GM12864 (cell line): ENCODE measurements around the gene ITGB6.

Experiments used
- DNase-seq: peaks from one replicate; pipeline ENCODE4 v3.0.0-alpha.2; 2011; ENCODE audit warnings: low read depth
- H3K4me3 ChIP-seq: 2 replicates; pipeline ENCODE4 v1.5.1; 2011; ENCODE audit warnings: mild to moderate bottlenecking, low read depth, low read length, control low read depth
- TF ChIP-seq, protein P1 (sequence below): IDR thresholded peaks from 2 replicates; pipeline ENCODE4 v1.5.1; 2011; ENCODE audit warnings: low read depth, mild to moderate bottlenecking, moderate library complexity, low read length, control low read depth, inconsistent platforms; ENCODE audit errors: missing control alignments

Gene ITGB6

GRCh38 chr2:160054984-160055725 is 144.9 kb downstream of the ITGB6 start:
- TF ChIP-seq, protein P1, sequence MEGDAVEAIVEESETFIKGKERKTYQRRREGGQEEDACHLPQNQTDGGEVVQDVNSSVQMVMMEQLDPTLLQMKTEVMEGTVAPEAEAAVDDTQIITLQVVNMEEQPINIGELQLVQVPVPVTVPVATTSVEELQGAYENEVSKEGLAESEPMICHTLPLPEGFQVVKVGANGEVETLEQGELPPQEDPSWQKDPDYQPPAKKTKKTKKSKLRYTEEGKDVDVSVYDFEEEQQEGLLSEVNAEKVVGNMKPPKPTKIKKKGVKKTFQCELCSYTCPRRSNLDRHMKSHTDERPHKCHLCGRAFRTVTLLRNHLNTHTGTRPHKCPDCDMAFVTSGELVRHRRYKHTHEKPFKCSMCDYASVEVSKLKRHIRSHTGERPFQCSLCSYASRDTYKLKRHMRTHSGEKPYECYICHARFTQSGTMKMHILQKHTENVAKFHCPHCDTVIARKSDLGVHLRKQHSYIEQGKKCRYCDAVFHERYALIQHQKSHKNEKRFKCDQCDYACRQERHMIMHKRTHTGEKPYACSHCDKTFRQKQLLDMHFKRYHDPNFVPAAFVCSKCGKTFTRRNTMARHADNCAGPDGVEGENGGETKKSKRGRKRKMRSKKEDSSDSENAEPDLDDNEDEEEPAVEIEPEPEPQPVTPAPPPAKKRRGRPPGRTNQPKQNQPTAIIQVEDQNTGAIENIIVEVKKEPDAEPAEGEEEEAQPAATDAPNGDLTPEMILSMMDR, result no peak
- no peak overlapping the region for H3K4me3 ChIP-seq
- no peak for DNase-seq

GRCh38 chr2:160053946-160054345 is 146.1 kb downstream of the ITGB6 start:
- TF ChIP-seq, protein P1, result no peak
- no peak for DNase-seq
- no peak overlapping the region for H3K4me3 ChIP-seq

GRCh38 chr2:160052531-160052930 is 147.5 kb downstream of the ITGB6 start:
- no peak overlapping the region for H3K4me3 ChIP-seq
- no peak for DNase-seq
- TF ChIP-seq, protein P1, result no peak

- TF ChIP-seq, protein P1, result no peak
- no peak overlapping the region for H3K4me3 ChIP-seq
- DNase-seq, result no peak
Measured at GRCh38 chr2:160051371-160051800, 148.7 kb downstream of the ITGB6 start.

DNA sequence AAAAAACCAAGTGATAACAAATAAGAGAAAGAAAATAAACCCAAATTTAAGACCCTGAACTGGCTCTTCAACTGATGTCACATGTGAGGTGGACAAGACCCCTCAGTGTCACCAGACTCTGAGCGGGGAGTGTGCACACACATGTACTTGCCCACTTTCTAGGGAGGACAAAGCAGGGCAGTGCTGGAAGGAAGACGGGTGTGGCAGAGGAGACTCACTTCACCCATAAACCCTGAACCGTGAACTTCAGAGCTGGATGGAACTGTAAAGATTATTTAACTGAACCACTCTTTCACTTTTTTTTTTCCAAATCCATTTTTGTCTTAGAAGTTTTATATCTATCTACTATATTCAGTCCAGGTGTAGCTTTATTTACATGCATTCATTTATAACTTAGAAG is 149.9 kb downstream of the ITGB6 start:
- no peak overlapping the region for H3K4me3 ChIP-seq
- DNase-seq, result no peak
- TF ChIP-seq, protein P1, result no peak
